Measurements from ENCODE around the gene CASP10.
"Not testable (repeated sequence)": the region's sequence is repeated elsewhere in the genome, so short reads cannot be mapped to it uniquely, and the experiment has no call there.

CASP10 gene

GRCh38 chr2:201157694-201158093 lies 25.2 kb upstream of the CASP10 start:
- no peak for DNase-seq (ENCODE audit: low read depth)
- no peak for TF ChIP-seq CTCF (IDR thresholded peaks at IDR 0.05; ENCODE audit: control insufficient read depth, insufficient read depth, low read depth, low read length, missing control alignments)
- no peak overlapping the region for H3K4me3 ChIP-seq (ENCODE audit: control insufficient read depth, low read depth, low read length)

- TF ChIP-seq CTCF (IDR thresholded peaks at IDR 0.05; ENCODE audit: control insufficient read depth, insufficient read depth, low read depth, low read length, missing control alignments) = peak; percentile 79
- peak; percentile 49 for DNase-seq (ENCODE audit: low read depth)
- H3K4me3 ChIP-seq (ENCODE audit: control insufficient read depth, low read depth, low read length) = no peak overlapping the region
Measured at GRCh38 chr2:201158111-201158929, 24.6 kb upstream of the CASP10 start.

GRCh38 chr2:201164166-201164565 lies 18.8 kb upstream of the CASP10 start:
- no peak for TF ChIP-seq CTCF (IDR thresholded peaks at IDR 0.05; ENCODE audit: control insufficient read depth, insufficient read depth, low read depth, low read length, missing control alignments)
- no peak for DNase-seq (ENCODE audit: low read depth)
- H3K4me3 ChIP-seq (ENCODE audit: control insufficient read depth, low read depth, low read length) = no peak overlapping the region

- H3K4me3 ChIP-seq (ENCODE audit: control insufficient read depth, low read depth, low read length) = no peak overlapping the region
- no peak for TF ChIP-seq CTCF (IDR thresholded peaks at IDR 0.05; ENCODE audit: control insufficient read depth, insufficient read depth, low read depth, low read length, missing control alignments)
- no peak for DNase-seq (ENCODE audit: low read depth)
Measured at GRCh38 chr2:201167546-201167945, 15.4 kb upstream of the CASP10 start.

GRCh38 chr2:201168496-201168895 lies 14.4 kb upstream of the CASP10 start:
- DNase-seq (ENCODE audit: low read depth); H3K4me3 ChIP-seq (ENCODE audit: control insufficient read depth, low read depth, low read length): not testable (repeated sequence)

DNA sequence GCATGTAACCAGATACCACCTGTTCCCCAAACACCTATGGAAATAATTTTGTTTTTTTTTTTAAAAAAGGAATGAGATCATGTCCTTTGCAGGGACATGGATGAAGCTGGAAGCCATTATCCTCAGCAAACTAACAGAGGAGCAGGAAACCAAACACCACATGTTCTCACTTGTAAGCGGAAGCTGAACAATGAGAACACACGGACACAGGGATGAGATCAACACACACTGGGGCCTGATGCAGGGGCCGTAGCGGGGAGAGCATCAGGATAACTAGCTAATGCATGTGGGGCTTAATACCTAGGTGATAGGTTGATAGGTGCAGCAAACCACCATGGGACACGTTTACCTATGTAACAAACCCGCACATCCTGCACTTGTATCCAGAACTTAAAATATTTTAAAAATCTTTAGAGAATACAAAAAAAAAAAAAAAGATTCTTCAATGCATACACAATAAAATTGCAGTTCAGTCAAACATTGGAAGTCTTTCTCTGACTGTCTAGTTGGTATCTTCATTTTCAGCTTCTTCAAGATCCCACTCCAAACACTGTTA lies 11.6 kb upstream of the CASP10 start:
- no peak for TF ChIP-seq CTCF (IDR thresholded peaks at IDR 0.05; ENCODE audit: control insufficient read depth, insufficient read depth, low read depth, low read length, missing control alignments)
- no peak overlapping the region for H3K4me3 ChIP-seq (ENCODE audit: control insufficient read depth, low read depth, low read length)
- no peak for DNase-seq (ENCODE audit: low read depth)

DNA sequence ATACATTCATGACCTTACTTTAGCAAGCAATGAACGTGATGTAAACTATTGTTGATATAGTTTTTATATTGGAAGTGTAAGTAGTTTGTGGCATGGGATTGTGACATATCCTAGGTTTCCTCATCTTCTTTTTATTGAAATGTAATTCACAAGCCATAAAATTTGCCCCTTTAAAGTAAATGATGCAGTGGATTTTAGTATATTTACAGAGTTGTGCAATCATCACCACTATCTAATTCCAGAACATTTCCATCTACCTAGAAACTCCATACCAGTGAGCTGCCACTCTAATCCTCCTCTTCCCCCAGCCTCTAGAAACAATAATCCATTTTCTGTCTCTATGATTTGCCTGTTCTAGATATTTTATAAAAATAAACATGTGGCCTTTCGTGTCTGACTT lies 10.7 kb upstream of the CASP10 start:
- H3K4me3 ChIP-seq (ENCODE audit: control insufficient read depth, low read depth, low read length) = no peak overlapping the region
- TF ChIP-seq CTCF (IDR thresholded peaks at IDR 0.05; ENCODE audit: control insufficient read depth, insufficient read depth, low read depth, low read length, missing control alignments) = no peak
- DNase-seq (ENCODE audit: low read depth) = no peak

Data from AG09309 (cell line).